HEK293 (cell line): ENCODE data around the gene SUPT5H.

Experiments used
- CTCF ChIP-seq: fragments of 450-650 bp; formaldehyde crosslinking; IDR thresholded peaks from 2 replicates; pipeline ENCODE4 v1.5.1; 2016; ENCODE audit warnings: missing biosample characterization, missing genetic modification characterization
- ZNF175 ChIP-seq: fragments of 450-650 bp; formaldehyde crosslinking; IDR thresholded peaks from 2 replicates; pipeline ENCODE4 v1.5.1; 2016; ENCODE audit warnings: missing biosample characterization, missing genetic modification characterization
- ZNF530 ChIP-seq: fragments of 450-650 bp; formaldehyde crosslinking; IDR thresholded peaks from 2 replicates; pipeline ENCODE4 v1.5.1; 2016; ENCODE audit warnings: low read depth, missing biosample characterization, missing genetic modification characterization

GRCh38 chr19:39475748-39476147, 30.4 kb downstream of the SUPT5H start:
- no peak for TF ChIP-seq CTCF (tag by site-specific recombination)
- TF ChIP-seq ZNF175 (tag by site-specific recombination): no peak
- TF ChIP-seq ZNF530 (tag by site-specific recombination): no peak
